Subcutaneous adipose tissue (tissue), 4 donors: ENCODE results near the gene FGD3. TPM values are rescaled to one million over a fixed set of nuclear protein-coding genes. Genes with fewer than 3 reads are reported as not detected.

Experiments
- total RNA-seq, 4 donors: library from RNA; depleted of rRNA; stranded (reverse); fragments of >200 nt; gene quantifications; one replicate each; pipeline ENCODE4 v1.1.0, GENCODE V29; 2016
- TF ChIP-seq, protein P1 (sequence below): fragments of 450-650 bp; IDR thresholded peaks from one replicate; pipeline ENCODE4 v1.5.1; 2016; ENCODE audit warnings: low read depth, mild to moderate bottlenecking, control low read depth, antibody characterized with exemption, moderate library complexity

The FGD3 gene
- total RNA-seq, 4 donors from 2014 or later, result 4.1 to 15.6 (median 11.7) TPM

DNA sequence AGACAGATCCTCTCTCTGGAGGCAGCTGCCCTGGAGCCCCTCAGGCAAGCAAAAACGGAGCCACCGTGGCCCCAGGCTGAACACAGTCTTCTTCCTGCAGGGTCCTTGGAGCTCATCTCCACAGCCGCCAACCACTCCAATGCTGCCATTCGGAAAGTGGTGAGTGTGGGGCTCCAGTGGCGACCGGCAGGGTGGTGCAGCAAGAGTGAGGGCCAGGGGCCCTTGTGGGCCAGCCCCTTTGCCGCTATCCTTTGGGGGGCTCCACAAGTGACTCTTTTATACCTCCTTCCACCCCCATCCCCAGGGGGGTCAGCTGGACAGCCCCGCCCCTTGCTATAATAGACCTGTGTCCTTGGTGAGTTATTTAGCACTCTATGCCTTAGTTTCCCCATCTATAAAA lies 63.8 kb downstream of the FGD3 start:
- TF ChIP-seq, protein P1, sequence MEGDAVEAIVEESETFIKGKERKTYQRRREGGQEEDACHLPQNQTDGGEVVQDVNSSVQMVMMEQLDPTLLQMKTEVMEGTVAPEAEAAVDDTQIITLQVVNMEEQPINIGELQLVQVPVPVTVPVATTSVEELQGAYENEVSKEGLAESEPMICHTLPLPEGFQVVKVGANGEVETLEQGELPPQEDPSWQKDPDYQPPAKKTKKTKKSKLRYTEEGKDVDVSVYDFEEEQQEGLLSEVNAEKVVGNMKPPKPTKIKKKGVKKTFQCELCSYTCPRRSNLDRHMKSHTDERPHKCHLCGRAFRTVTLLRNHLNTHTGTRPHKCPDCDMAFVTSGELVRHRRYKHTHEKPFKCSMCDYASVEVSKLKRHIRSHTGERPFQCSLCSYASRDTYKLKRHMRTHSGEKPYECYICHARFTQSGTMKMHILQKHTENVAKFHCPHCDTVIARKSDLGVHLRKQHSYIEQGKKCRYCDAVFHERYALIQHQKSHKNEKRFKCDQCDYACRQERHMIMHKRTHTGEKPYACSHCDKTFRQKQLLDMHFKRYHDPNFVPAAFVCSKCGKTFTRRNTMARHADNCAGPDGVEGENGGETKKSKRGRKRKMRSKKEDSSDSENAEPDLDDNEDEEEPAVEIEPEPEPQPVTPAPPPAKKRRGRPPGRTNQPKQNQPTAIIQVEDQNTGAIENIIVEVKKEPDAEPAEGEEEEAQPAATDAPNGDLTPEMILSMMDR, result no peak

DNA sequence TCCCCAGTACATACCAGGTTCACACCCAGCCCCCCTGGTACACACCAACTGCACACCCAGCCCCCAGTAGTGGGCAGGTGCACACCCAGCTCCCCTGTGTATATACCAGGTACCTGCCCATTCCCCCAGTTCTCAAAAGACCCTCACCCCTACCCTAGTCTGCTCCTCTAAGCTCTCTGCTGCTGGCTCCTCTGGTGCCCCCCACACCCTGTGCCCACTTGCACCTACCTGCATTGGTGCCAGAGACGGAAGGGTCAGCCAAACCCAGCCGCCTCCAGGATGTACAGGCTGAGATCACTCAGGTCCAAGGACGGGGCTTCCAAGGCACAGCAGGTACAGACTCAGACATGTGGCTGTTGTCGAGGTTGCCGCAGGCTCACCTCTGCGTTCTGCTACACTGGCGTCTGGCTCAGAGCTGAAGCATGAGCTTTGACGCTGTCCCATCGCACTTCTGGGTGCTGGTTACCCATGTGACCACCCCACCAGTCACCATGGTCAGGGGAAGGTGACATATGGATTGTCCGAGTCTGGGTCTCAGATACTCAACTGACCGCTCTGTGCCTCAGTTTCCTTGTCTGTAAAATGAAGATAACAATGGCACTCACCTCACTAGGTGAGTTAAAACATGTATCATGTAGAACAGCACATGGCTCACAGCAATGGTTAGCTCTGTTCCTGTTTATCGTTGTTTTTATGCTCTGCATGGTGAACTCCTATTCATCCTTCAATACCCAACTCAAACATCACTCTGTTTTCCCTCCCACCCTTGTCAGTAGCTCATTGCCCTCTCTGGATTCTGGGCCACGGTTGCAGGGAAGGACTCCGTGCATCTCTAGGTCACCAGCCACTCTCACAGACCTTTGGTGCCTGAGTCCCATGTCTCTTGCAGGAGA lies 65.9 kb downstream of the FGD3 start:
- TF ChIP-seq, protein P1, result no peak

DNA sequence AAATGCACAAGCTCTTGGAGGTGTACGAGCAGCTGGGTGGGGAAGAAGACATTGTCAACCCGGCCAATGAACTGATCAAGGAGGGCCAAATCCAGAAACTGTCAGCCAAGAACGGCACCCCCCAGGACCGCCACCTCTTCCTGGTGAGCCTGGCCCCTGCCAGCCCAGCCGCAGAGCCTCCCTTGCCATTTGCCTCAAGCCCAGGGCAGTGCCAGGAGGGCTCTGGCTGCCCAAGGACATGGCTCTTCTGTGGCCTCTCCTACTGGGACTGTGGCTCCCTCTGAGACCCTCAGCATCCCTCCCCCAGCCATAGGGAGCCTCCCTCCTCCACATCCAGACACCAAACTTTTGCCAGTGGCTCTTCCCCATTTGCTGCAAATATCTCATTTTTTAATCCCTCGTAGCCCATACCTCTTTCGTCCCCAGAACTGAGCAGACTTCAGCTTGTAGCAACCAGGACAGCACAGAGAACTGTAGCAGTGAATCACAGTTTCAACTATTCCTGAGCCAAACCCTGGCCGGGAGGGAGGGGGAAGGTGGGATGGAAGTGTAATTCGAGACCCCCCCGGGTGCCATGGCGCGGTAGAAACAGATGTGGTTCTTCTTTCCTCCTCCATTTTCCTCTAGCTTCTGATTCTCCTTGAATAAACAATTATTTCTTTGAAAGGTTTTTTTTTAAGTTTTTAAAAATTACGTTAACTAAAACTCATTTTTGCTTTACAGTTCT lies 66.7 kb downstream of the FGD3 start:
- TF ChIP-seq, protein P1, result no peak

DNA sequence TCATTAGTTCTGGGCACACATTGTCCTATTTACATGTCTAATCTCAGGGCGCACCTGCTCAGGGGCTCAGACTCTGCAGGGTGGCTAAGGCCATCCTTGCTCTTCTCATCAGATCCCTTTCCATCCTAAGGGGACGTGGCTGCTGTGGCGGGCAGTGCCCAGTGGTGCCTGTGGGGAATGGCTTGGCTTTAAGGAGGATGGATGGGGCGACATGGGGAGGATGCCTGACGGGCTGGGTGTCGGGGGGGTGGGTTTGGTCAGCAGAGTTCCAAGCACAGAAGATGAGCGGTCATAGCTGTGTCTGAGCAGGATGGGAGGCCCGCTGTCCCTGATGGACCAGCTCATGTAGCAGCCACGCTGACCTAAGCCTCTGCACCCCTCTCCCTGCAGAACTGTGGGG lies 70.3 kb downstream of the FGD3 start:
- TF ChIP-seq, protein P1, result no peak

DNA sequence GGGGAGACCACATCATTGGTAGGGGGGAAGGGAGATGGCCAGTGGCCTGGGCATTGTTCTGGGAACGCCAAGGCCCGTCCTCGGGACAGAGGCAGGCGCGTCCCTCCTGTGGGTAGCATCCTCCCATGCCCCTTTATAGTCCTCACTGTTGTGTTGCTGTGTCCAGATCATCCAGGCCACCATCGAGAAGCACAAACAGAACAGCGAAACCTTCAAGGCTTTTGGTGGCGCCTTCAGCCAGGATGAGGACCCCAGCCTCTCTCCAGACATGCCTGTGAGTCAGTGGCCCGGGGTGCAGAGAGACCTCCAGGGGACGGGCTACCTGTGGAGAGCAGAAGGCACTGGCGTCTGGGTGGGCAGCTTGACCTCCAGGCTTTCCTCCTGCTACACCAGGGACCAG lies 72.8 kb downstream of the FGD3 start:
- TF ChIP-seq, protein P1, result no peak

DNA sequence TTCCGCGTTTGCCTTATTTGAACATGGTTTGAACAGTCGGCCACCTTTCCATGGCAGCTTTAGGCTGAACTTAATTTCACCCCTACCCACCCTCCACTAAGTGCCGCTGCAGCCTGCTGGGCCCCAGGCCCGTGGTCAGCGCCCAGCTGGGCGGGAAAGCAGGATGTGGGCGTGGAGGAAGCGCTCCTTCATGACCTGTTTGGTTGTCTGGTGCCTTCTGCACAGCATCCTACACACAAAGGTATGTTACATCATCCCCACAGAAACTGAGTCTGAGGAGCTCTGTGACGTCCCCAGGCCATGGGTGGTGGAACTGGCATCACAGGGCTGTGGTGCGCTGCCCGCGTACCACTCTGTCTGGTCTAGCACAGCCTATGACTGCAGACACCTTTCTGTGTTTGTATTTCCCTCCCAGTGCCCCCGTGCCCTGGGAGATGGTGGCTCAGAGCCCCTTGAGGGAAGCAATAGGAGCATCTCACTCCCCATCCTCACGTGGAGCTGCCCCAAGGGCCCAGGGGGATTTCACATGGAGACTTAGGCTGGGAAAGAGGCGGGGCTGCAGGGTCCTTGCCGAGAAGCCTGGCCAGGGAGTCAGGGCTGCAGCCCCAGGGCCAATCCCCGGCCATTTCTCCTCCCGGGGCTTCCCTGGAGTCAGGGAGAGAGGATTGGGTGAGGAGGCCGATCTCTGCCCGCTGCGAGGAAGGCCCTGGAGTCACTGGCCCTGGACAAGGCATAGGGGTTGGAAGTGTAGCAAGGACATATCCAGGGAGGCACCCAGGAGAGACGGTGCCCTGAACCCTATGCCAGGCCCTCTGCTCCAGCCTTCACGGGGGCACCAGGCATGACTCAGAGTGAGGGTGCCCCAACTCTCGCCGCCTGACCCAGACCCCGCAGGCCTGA lies 73.7 kb downstream of the FGD3 start:
- TF ChIP-seq, protein P1, result no peak
